HT-29 (cell line): ENCODE measurements around the gene CMSS1. TPM values are rescaled to one million over a fixed set of nuclear protein-coding genes. Genes with fewer than 3 reads are reported as not detected.

Experiments used
- DNase-seq: peaks from one replicate; pipeline ENCODE4 v3.0.0-alpha.2; 2015; ENCODE audit warnings: low spot score
- total RNA-seq: library from RNA; depleted of rRNA; stranded (reverse); fragments of >200 nt; shearing (Covaris generic); gene quantifications from 2 replicates; pipeline ENCODE4 v1.2.3, GENCODE V29; 2014

Gene CMSS1
- total RNA-seq, 1 experiment from 2014 or later, result 18.3 TPM

DNA sequence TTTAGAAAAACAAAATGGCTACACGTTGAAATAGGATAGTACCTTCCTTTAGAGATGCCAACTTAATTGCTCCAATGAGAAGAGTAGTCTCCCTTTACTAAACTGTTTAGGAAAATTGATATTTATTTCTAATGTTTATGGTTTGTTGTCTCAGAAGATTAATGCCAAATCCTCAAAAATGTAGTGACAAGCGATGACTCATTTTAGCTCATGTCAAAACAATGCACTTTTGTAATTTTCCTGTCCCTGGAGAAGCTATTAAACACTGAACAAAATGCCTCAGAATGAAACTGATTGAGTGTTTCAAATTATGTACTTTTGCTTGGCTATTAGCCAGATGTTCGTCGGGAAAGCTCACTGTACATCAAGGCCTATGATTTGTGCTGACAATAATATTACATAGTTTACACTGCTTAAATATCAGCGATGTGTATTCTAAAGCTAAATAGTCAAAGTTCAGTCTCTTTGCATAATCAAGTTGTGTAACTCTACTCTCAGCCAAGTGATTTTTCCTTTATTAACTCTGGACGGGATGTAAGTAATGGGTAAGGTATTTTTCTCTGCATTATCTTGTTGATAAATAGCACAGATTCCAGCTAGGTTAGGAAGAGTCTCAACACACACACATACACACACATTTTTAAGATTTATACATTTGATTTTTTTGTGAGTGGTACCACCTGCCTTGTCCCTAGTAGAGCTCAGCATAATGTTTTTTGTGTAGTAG lies 83.7 kb downstream of the CMSS1 start:
- peak; percentile 80 for DNase-seq

DNA sequence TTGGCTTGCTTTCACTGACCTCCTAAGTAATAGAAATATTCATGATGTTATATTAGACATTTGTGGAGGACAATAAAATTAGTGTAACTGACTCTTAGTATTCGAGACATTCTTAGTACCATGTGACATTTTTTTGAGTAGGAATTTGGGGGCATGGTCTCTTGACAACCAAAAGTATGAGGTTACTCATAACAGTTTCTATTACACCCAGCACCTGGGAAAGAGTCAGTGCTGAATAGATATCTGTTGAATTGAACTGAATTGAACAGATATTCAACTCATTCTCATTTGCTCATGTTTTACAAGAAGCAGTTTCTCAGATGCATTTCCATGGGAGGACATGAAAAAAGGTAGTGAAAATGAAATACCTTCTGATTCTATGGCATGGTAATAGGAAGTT lies 84.4 kb downstream of the CMSS1 start:
- no peak for DNase-seq

DNA sequence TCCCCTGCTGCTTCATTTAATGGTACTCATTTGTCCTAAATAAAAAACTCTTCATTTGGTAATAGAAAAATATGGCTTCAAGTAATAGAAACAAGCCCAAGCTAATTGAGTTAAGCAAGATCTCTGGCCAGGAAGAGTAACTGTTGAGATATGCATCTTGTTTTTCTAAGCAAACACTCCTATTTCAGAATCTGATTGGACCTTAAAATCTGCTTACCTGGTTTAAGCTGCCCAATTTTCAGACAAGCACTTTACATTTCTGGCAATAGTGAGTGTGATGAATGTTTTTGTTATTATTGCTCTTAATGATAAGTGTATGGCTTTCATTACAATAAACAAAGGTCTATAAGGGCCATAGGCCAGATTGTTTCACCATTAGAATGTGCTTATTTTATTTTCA lies 86.2 kb downstream of the CMSS1 start:
- DNase-seq, result no peak

DNA sequence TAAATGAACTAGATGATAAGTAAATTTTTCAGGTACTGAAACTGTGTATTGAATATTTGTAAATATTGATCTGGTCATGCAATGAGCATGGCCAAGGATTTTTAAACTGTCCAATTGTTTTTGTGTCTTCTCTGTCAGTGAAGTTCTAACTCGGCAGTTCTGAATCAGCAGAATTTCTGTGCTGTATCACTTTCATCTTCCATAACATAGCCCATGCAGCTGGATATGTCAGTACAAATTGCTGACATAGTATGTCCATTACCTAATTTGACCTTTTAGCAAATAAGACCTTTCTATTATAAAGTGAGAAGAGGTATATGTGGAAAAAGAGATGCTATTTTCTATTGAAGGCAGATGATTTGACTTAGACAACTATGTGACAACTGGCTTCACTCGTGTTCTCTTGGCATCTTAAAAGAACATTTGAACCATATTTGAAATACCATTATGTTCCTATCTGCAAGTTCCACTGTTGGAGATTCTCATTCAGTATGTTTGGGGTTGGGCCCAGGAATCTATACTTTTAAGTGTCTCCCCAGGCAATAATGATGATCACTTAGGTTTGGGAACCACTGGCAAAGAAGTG lies 90.4 kb downstream of the CMSS1 start:
- DNase-seq, result no peak

DNA sequence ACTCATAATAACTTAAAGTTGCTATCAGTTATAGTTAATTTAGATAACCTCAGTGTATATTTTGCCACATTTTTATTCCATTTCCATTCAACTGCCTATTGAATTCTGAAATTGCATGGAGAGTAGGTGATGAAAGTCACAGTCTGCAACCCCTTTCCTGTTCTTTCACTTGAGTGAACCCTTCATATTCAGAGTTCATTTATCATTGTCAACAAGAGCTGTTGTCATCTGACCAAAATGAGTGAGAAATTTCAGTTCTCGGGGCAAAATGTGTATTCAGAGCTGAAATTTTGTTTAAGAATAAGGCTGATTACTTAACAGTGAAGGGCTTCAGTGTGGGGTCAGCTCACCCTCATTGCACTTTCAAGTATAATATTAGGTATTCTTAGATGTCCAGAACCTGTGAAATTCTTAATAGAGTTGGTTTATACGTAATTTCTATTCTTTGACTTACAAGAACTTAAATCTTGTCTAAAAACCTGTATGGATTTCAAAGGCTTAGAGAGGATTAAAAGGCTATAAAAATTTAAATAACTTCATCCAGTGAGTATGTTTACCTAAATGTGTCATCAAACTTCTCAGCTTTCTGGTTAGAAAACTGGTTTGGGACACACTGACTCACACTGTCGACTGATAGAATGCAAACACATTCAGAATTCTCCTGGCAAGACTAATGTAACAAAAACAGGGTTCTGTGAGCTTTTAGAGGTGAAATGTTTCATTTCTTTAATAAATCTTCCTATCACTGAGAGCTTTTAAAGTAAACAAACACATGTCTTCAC lies 92.2 kb downstream of the CMSS1 start:
- DNase-seq, result peak; percentile 82

DNA sequence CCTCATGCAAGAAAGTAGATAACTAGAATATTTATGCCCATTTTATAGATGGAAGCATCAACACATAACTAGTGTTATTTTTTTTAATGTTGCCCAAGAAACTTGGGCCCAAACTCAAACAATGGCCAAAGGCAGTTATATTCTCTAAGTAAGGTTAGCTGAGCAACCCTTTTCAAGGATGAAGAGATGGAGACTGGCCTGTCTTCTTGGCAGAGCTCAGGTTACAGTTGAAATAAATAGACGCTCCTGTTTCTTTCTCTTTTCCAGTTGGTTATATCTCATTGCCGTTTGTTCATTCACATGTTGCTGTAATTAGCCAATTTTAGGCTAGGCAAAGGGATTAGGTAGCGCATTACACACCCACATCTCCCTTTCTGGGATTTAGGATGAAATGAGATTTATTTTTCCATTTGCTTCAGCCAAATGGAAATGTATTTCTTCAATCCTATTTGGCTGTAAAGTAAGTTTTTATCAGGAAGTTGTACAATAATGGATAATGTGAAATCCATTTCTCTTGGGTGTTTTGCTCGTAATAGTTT lies 93.2 kb downstream of the CMSS1 start:
- no peak for DNase-seq

DNA sequence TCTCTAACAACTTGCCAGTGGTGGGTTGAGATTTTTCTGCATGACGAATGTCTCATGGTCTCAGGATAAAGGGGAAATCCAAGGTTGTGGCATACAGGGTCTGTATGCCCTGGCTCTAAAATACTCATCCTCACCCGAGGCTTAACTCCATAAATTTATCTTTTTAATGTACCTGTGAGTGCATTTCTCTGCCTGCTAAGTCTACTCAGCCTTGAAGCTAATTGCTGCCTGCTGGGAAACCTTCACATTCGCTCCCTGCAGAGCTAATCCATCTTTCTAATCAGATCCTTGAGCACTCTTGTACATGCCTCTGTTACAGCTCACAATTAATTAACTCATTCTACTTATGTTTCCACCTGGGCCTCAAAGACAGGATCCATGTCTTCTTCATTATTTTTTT lies 93.8 kb downstream of the CMSS1 start:
- no peak for DNase-seq

DNA sequence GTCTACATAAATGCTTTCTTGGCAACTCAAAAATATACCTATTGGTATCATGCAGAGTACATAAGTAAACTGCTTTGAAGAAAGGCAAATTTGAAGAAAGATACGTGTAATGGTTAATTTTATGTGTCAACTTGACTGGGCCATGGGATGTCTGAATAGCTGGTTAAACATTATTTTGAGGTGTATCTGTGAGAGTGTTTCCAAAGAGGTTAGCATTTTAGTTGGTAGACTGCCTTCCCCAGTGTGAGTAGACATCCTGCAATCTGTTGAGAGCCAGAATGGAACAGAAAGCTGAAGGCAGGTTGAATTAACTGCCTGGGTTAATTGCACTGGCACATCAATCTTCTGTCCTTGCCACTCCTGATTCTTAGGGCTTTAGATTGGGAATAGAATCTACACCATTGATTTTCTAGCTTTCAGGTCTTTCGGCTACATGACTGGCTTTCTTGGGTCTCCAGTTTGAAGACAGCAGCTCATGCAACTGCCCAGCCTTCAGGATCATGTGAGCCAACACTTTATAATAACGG lies 98.3 kb downstream of the CMSS1 start:
- no peak for DNase-seq

DNA sequence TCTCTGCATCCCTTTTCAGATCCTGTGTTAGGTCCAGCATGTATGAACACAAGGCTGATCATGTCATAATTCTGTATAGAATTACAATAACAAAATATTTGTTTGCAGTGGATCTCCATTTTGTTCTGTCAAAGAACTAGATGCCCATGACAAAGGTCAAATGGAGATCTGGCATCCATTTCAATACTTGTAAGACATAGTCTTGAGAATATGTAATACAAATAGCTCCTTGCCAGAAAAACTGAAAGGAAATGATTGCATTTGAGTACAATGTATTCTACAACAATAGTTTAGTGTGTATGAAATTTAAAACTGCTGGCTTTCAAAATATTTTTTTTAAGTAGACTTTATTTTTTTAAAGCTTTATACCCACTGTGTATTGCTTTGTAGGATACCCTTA lies 101.1 kb downstream of the CMSS1 start:
- no peak for DNase-seq

DNA sequence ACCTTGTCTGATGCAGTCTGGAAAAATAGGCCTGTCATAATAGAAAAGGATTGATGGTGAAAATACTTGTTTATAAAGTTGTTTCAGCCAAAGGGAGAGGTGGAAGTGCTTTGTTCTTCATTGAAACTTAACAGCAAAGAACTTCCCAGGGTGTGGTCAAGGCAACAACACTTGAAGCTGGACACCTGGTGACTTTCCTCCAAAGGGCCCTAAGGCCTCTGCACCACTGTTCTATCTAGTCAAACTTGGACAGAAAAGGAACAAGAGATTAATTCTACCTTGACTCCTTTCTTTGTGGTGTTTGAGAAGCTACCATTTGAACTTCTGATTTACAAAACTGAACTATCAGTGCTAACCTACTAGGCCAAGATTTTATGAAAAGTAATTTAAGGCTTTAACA lies 102.0 kb downstream of the CMSS1 start:
- no peak for DNase-seq

DNA sequence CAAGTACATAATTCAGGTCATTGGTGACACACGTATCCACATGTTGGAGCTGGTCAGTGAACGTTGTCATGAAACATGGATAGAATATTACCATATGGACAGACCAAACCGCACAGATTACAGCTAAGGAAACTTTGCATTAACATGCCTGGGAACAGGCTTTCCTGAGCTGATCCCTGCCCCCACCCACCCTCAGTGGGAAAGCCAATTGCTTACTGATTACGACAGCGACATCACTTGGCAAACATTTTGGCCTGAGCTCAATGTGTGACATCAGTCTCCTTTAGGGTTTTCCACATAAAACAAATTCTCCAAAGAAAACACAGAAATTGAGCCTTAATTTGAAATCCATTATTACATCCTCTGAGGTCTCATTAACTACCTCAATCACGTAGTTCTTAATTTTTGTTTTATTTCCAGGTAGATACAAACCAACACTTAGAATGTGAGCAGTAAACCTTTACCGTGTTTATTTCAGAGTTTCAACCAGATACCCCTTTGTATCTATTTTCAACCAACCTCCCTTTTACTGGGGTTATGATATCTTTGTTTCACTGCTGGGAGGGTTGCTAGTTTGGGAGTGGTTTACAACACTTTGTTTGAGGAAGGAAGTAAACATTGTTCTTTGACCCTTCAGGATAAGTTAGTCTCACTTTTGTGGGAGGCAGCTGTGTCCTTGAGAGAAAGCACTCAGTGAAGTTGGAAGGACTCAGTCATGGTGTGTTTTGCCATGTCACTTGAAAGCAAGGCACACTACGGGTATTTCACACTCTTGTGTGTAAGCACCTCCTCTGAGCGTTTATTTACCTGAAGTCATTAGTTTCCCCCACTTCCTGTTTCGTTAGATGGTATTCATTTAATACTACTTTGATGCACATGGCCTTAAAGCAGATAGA lies 103.1 kb downstream of the CMSS1 start:
- peak; percentile 57 for DNase-seq

DNA sequence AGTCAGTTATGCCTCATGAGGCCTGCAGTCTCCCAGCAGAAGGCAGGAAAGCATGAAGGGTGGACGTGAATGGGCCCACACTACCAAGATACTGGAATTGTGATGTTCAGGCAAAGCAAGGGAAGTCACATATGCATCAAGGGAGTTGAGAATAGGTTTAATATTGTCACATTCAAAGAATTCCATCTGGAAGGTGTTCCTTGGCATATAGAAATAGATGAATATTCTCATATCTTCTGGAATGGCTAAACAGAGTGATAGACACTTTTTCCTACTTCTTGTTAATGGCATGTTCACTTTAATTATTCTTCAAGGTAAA lies 103.7 kb downstream of the CMSS1 start:
- DNase-seq, result no peak

DNA sequence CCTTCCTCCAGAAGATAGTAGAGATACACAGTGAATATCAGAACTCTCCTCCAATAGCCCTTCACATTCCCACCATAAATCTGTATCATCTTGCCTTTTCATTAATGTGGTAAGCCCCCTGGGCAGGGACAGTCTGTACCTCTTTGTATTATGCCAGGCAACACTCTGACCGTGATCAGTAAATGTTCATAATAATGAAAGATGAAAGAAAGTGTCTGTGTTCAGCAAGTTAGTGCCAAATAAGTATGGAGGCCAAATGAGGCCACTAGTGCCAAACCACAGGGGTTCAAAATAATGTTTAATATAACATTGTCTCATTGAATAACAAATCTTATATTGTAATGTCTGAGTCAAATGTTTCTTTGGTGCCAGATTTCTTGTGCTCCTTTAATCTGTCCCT lies 104.3 kb downstream of the CMSS1 start:
- DNase-seq, result no peak

DNA sequence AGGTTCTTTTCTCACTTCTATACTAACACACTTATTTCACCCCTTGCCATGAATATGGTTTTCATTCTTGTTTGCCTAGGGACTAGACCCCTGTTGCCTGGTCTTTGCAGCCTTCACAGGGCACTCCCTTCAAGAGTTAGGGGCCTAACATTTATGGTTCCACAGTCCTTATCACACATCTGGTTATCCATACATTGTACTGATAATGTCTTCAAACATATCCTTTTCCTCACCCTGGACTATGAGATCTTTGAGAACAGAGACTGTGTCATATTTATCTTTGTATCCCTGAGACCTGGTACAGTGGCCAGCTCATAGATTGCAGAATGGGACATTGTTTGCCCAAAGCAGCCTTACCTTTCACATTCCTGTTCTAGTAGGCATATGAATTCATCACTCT lies 106.2 kb downstream of the CMSS1 start:
- no peak for DNase-seq

DNA sequence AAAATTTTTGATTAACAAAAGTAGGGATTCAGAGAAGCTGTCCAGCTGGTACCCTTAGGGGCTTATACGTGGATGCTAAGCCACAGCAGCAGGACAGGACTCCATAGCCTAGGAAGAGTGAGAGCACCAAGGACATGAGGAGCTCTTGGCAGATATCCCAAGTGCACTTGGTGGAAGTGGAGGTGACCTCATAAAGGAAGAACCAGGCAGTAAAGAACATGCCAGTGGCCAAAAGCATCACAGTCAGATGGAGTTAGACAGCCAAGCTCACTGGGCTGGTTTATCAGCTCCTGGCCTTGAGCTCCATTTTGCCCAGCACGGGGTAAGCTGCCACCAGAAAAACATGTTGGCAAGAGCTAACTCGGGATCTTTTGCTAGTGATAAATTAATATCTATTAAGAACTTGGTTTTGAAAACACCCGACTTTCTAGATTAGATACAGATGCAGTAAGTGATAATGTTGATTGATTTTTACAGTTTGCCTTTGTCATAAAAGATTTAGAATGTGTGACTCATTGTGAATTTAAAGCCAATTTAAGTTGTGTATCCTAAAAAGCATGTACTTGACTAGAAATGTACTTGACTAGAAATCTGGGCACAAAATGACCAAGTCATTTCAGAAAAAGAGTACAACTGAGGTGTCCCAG lies 108.0 kb downstream of the CMSS1 start:
- peak; percentile 85 for DNase-seq

DNA sequence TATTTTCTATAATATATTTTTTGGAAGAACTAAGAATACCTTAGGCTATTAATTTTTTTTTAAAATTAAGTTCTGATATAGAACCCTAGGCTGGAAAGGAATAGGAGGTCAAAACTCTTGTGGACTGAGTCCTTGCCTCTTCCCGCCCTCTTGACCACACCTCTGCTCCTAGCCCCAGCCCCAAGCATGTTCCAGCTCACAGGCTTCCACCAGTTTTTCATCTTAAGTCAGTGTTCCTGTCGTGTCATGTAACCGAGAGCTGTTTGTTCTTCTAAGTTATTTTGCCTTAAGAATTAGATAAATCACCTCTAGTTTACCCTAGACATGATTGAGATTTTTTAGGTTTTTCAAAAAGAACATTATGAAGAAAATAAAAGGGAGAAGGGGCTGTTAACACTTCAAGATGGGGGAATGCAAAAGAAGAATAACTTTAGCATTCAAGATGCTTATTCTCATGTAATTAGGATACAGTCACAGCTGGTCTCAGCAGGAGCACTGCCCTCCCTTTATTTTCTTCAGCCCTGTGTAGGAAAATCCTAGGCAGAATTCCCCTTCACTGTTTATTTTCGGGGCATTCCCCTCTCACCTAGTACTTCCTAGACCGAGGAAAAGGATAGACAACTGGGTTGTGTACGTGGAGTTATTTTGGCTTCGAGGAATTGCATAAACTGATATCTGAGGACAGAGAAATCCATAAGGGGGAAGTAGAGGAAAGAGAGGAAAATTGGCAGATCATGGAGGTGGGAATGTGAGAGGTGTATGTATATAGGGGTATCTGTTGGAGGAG lies 110.2 kb downstream of the CMSS1 start:
- no peak for DNase-seq

DNA sequence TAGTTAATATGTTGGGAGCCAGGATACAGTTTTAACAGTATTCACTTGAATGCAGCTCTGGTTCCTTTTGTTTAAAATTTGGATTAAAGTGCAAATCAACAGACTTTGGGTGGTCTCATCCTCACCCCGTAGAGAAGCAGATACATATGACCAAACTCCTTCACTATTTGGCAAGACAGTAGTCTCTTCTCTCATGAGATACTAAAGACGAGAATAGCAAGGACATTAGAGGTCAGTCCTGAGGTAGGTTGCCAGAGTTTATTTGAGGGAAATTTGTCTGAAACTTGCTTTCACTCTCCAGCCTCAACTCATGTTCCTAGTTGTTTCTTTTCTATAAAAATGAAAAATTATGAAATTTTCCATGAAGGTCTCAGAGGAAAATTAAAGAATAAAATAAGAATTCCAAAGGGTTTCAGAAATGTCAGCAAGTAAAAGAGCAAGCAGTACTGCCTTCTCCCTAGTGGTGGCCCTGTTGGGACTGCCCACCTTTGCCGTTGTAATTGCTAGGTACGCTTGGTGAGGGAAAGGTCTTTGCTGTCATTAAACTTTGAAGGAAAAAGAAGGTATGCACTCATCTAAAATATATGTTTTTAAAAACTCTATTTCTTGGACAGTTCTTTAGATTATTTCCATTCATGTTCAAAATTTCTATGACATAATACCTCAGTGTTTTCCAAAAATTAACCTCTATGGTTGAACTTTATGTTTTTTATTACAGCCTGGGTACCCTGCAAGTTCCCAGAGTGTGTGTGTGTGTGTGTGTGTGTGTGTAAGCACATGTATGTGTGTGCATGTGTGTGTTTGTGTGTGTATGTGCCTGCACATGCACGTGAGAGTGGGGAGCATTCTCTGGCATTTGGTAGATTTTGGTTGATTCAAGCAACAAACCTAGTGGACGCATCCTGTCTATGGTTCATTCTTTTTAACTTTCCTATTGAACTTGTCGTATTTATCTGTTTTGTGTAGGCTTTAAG lies 111.4 kb downstream of the CMSS1 start:
- DNase-seq, result no peak

DNA sequence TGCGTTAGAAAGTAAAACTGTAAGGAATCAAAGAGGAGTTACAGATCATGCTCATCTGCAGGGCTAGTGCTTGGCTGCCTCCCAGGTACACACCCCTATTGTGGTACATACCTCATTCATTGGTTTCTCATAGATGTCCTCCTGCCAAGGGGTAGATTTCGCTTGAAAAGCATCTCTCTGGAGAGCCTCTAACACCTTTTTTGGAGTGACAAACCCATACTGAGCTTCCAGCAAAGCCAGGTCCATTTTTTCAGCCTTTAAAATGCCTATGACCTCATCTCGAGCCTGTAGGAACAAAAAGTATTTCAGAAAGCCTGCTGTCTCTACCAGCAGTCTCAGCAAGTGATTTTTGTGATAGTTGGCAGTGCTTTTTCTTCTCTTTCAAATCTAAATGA lies 112.1 kb downstream of the CMSS1 start:
- DNase-seq, result no peak

DNA sequence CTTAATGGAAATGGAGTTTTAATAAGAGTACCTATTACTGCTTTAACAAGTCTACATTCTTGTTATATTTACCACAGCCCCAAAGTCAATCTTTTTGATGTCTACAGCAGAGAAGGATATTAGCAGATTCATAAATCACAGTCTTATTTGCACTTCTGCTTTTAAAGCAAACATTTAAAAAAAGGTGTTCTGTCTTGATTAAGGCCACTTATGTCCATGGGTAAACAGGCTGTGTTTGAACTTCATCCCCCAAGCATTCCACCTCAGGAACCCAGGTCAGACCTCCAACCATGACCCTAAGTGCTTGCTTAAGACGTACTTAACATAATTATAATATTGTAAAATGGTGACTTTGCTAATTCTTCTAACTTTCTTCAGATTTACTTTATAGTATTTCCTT lies 113.4 kb downstream of the CMSS1 start:
- DNase-seq, result no peak
